ENCODE data around the gene SIRT5. TPM values are rescaled to one million over a fixed set of nuclear protein-coding genes. Genes with fewer than 3 reads are reported as not detected.

The SIRT5 gene
- total RNA-seq: 1 to 10 TPM; 7.9 to 8.5 TPM

- POLR2A ChIA-PET: interaction anchor here (0.5 to 2.3 kb wide), 12 partner anchors 11 to 246 kb away, joined by 3 to 20 read pairs (median 3); partner anchors contain the start of genes GFOD1, MCUR1, NOL7 and TBC1D7
- CTCF ChIA-PET: interaction anchor here (0.6 to 2.5 kb wide), 34 partner anchors 9 to 543 kb away, joined by 3 to 24 read pairs (median 4); partner anchors contain the start of genes CD83, GFOD1, NOL7 and RANBP9
Measured at GRCh38 chr6:13574571-13575376, at the start of gene SIRT5. Gene SIRT5 (plus strand): TSS chr6:13574601. CDS start chr6:13584111, 9,510 bp downstream.

- CTCF ChIA-PET: interaction anchor here (0.6 kb wide), 1 partner anchor 196 kb away, joined by 4 read pairs; no protein-coding TSS in a partner anchor
- POLR2A ChIA-PET: no interaction called here
Measured at GRCh38 chr6:13524801-13525508, 49.4 kb upstream of the SIRT5 start.

- ChIA-PET POLR2A (no interaction called here), CTCF (interaction anchor here (0.7 kb wide), 2 partner anchors 273 to 302 kb away, joined by 3 read pairs; no protein-coding TSS in a partner anchor)
Measured at GRCh38 chr6:13526357-13526726, 48.1 kb upstream of the SIRT5 start.

GRCh38 chr6:13526727-13527670 lies 47.4 kb upstream of the SIRT5 start:
- CTCF ChIA-PET: interaction anchor here (0.7 kb wide), 2 partner anchors 272 to 303 kb away, joined by 3 read pairs; no protein-coding TSS in a partner anchor
- POLR2A ChIA-PET: interaction anchor here (0.7 kb wide), 1 partner anchor 34 kb away, joined by 3 read pairs; no protein-coding TSS in a partner anchor

- ChIA-PET POLR2A (interaction anchor here (0.7 kb wide), 1 partner anchor 33 kb away, joined by 3 read pairs; no protein-coding TSS in a partner anchor), CTCF (no interaction called here)
Measured at GRCh38 chr6:13527671-13528056, 46.7 kb upstream of the SIRT5 start.

GRCh38 chr6:13528232-13528631 lies 46.2 kb upstream of the SIRT5 start:
- ChIA-PET POLR2A (no interaction called here), CTCF (no interaction called here)

GRCh38 chr6:13528777-13529343 lies 45.5 kb upstream of the SIRT5 start:
- ChIA-PET POLR2A (no interaction called here), CTCF (no interaction called here)

- ChIA-PET CTCF (no interaction called here), POLR2A (no interaction called here)
Measured at GRCh38 chr6:13531956-13532355, 42.4 kb upstream of the SIRT5 start.

- CTCF ChIA-PET: interaction anchor here (0.7 kb wide), 1 partner anchor 9 kb away, joined by 3 read pairs; no protein-coding TSS in a partner anchor
- POLR2A ChIA-PET: no interaction called here
Measured at GRCh38 chr6:13534536-13534935, 39.9 kb upstream of the SIRT5 start.

GRCh38 chr6:13535306-13535705 lies 39.1 kb upstream of the SIRT5 start:
- CTCF ChIA-PET: no interaction called here
- POLR2A ChIA-PET: no interaction called here

- ChIA-PET CTCF (interaction anchor here (2.2 kb wide), 1 partner anchor 37 kb away, joined by 6 read pairs; the partner anchor contains the start of gene SIRT5), POLR2A (no interaction called here)
Measured at GRCh38 chr6:13536796-13537526, 37.4 kb upstream of the SIRT5 start.

- ChIA-PET CTCF (interaction anchor here (2.2 kb wide), 1 partner anchor 37 kb away, joined by 6 read pairs; the partner anchor contains the start of gene SIRT5), POLR2A (no interaction called here)
Measured at GRCh38 chr6:13537527-13537897, 36.9 kb upstream of the SIRT5 start.

GRCh38 chr6:13538084-13538483 lies 36.3 kb upstream of the SIRT5 start:
- ChIA-PET POLR2A (no interaction called here), CTCF (interaction anchor here (1.0 to 2.2 kb wide), 2 partner anchors 36 to 201 kb away, joined by 3 to 6 read pairs; partner anchors contain the start of gene SIRT5)

- ChIA-PET CTCF (interaction anchor here (1.0 to 2.2 kb wide), 2 partner anchors 36 to 202 kb away, joined by 3 to 6 read pairs; partner anchors contain the start of gene SIRT5), POLR2A (no interaction called here)
Measured at GRCh38 chr6:13538600-13538999, 35.8 kb upstream of the SIRT5 start.

- ChIA-PET CTCF (no interaction called here), POLR2A (no interaction called here)
Measured at GRCh38 chr6:13539572-13539971, 34.8 kb upstream of the SIRT5 start.

- ChIA-PET POLR2A (no interaction called here), CTCF (no interaction called here)
Measured at GRCh38 chr6:13541496-13541895, 32.9 kb upstream of the SIRT5 start.

GRCh38 chr6:13544454-13545186 lies 29.8 kb upstream of the SIRT5 start:
- ChIA-PET POLR2A (no interaction called here), CTCF (interaction anchor here (0.5 kb wide), 1 partner anchor 154 kb away, joined by 3 read pairs; no protein-coding TSS in a partner anchor)

GRCh38 chr6:13545885-13546284 lies 28.5 kb upstream of the SIRT5 start:
- POLR2A ChIA-PET: no interaction called here
- CTCF ChIA-PET: no interaction called here
